Muscle layer of colon (tissue), 2 donors: Measurements from ENCODE around the gene CNPPD1.
"Not testable (repeated sequence)": the region's sequence is repeated elsewhere in the genome, so short reads cannot be mapped to it uniquely, and the experiment has no call there.

Source experiments
- H3K27ac ChIP-seq: one replicate; pipeline ENCODE4 v1.7.0; 2013; ENCODE audit warnings: low read depth, mild to moderate bottlenecking, low read length, moderate library complexity
- H3K27me3 ChIP-seq, 2 donors: one replicate each; pipeline ENCODE4 v1.7.0; 2013; ENCODE audit warnings: low read length in 2 of 2, mild to moderate bottlenecking in 2 of 2; ENCODE audit not compliant: insufficient read depth in 2 of 2, control insufficient read depth in 1 of 2
- H3K36me3 ChIP-seq: one replicate; pipeline ENCODE4 v1.7.0; 2013; ENCODE audit warnings: mild to moderate bottlenecking, low read length; ENCODE audit not compliant: insufficient read depth
- H3K4me1 ChIP-seq: one replicate; pipeline ENCODE4 v1.7.0; 2013; ENCODE audit warnings: mild to moderate bottlenecking, low read length; ENCODE audit not compliant: insufficient read depth
- H3K4me3 ChIP-seq, 2 donors: one replicate each; pipeline ENCODE4 v1.7.0; 2013; ENCODE audit warnings: low read length in 2 of 2, low read depth in 1 of 2, mild to moderate bottlenecking in 1 of 2, moderate library complexity in 1 of 2
- H3K9ac ChIP-seq: one replicate; pipeline ENCODE4 v1.7.0; 2013; ENCODE audit warnings: low read length
- H3K9me3 ChIP-seq: one replicate; pipeline ENCODE4 v1.7.0; 2013; ENCODE audit warnings: mild to moderate bottlenecking, low read length
- donor health status: abdominal sarcoma.
- donor health status: Adenocarcinoma of cecum.

The CNPPD1 gene

GRCh38 chr2:219206328-219207133 lies 29.8 kb upstream of the CNPPD1 start, which contains the start of gene ZFAND2B:
Gene ZFAND2B (plus strand): TSS chr2:219206782. CDS start chr2:219206988, 206 bp downstream.
- Histone ChIP-seq H3K9me3 (no peaks in the 10 kb centered on the region), H3K27ac (peak within 1 kb of the TSS; percentile 97), H3K36me3 (peaks cover 31% of the 10 kb centered on the region), H3K9ac (peak within 1 kb of the TSS; percentile 96), H3K27me3 (no peaks in the 10 kb centered on the region), H3K4me3 (peak within 1 kb of the TSS; percentile 73 to 87), H3K4me1 (peaks cover 20% of the 10 kb centered on the region)

- peaks cover 20% of the 10 kb centered on the region for H3K4me1 ChIP-seq
- H3K27me3 ChIP-seq, result no peaks in the 10 kb centered on the region
These were observed 29.2 kb upstream of the CNPPD1 start for GRCh38 chr2:219205981-219206327.

DNA sequence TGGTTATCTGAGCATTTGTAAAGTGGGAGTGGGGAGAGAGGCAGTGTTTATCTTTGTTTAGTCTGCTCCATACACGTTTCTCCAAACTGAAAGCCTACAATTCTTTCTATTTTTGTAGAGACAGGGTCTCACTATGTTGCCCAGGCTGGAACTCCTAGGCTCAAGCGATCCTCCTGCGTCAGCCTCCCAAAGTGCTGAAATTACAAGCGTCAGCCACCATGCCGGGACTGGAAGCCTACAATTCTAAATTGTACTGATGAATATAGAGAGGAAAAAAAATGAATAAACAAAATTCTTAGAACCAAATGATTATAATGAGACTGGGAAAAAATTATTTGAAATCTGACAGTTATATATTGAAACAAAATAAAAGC lies 28.4 kb upstream of the CNPPD1 start:
- peaks cover 22% of the 10 kb centered on the region for H3K36me3 ChIP-seq
- peaks cover 20% of the 10 kb centered on the region for H3K4me1 ChIP-seq
- H3K4me3 ChIP-seq, result no peak overlapping the region
- H3K9ac ChIP-seq, result no peak overlapping the region
- no peaks in the 10 kb centered on the region for H3K27me3 ChIP-seq
- no peaks in the 10 kb centered on the region for H3K9me3 ChIP-seq
- no peak overlapping the region for H3K27ac ChIP-seq

More at GRCh38 chr2:219205981-219206327, 29.2 kb upstream of the CNPPD1 start:
- peaks cover 30% of the 10 kb centered on the region for H3K36me3 ChIP-seq
- peak overlapping the region; percentile 96 for H3K9ac ChIP-seq
- peak overlapping the region; percentile 93 for H3K27ac ChIP-seq
- H3K4me3 ChIP-seq, result peak overlapping the region; percentile 73 to 87
- H3K9me3 ChIP-seq, result no peaks in the 10 kb centered on the region

DNA sequence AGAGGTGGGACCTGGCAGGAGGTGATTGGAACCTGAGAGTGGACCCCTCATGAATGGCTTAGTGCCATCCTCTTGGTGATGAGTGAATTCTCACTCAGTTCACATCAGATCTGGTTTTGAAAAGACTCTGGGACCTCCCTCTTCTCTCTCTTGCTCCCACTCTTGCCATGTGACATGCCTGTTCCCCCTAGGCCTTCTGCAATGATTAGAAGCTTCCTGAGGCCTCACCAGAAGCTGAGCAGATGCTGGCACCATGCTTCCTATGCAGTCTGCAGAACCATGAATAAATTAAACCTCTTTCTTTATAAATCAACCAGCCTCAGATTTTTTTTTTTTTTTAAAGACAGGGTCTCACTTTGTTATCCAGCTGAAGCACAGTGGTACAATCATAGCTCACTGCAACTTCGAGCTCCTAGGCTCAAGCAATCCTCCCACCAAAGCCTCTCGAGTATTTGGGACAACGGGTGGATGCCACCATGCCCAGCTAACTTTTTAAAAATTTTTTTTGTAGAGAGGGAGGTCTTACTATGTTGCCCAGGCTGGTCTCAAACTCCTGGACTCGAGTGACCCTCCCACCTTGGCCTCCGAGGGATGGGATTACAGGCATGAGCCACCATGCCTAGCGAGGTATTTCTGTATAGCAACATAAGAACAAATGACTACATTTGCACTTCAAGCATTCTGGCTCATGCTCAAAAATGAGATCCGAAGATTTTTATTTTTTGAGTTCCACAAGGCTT lies 27.9 kb upstream of the CNPPD1 start:
- H3K4me3 ChIP-seq, result no peak overlapping the region
- no peaks in the 10 kb centered on the region for H3K9me3 ChIP-seq
- peaks cover 20% of the 10 kb centered on the region for H3K4me1 ChIP-seq
- H3K27me3 ChIP-seq, result no peaks in the 10 kb centered on the region
- no peak overlapping the region for H3K27ac ChIP-seq
- no peak overlapping the region for H3K9ac ChIP-seq
- H3K36me3 ChIP-seq, result peaks cover 17% of the 10 kb centered on the region

GRCh38 chr2:219201331-219201730 lies 24.6 kb upstream of the CNPPD1 start:
- not testable (repeated sequence) for H3K27me3 ChIP-seq, H3K4me3 ChIP-seq, H3K9ac ChIP-seq, H3K27ac ChIP-seq, H3K9me3 ChIP-seq, H3K4me1 ChIP-seq, H3K36me3 ChIP-seq

DNA sequence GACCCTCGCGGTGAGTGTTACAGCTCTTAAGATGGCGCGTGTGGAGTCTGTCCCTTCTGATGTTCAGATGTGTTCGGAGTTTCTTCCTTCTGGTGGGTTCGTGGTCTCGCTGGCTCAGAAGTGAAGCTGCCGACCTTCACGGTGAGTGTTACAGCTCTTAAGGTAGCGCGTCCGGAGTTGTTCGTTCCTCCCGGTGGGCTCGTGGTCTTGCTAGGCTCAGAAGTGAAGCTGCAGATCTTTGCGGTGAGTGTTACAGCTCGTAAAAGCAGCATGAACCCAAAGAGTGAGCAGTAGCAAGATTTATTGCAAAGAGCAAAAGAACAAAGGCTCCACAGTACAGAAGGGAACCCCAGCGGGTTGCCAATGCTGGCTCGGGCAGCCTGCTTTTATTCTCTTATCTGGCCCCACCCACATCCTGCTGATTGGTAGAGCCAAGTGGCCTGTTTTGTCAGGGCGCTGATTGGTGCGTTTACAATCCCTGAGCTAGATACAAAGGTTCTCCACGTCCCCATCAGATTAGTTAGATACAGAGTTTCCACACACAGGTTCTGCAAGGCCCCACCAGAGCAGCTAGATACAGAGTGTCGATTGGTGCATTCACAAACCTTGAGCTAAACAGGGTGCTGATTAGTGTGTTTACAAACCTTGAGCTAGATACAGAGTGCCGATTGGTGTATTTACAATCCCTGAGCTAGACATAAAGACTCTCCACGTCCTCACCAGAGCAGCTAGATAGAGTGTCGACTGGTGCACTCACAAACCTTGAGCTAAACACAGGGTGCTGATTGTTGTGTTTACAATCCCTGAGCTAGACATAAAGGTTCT lies 24.0 kb upstream of the CNPPD1 start:
- H3K9me3 ChIP-seq, H3K27ac ChIP-seq, H3K4me3 ChIP-seq, H3K9ac ChIP-seq, H3K36me3 ChIP-seq, H3K4me1 ChIP-seq, H3K27me3 ChIP-seq: not testable (repeated sequence)

DNA sequence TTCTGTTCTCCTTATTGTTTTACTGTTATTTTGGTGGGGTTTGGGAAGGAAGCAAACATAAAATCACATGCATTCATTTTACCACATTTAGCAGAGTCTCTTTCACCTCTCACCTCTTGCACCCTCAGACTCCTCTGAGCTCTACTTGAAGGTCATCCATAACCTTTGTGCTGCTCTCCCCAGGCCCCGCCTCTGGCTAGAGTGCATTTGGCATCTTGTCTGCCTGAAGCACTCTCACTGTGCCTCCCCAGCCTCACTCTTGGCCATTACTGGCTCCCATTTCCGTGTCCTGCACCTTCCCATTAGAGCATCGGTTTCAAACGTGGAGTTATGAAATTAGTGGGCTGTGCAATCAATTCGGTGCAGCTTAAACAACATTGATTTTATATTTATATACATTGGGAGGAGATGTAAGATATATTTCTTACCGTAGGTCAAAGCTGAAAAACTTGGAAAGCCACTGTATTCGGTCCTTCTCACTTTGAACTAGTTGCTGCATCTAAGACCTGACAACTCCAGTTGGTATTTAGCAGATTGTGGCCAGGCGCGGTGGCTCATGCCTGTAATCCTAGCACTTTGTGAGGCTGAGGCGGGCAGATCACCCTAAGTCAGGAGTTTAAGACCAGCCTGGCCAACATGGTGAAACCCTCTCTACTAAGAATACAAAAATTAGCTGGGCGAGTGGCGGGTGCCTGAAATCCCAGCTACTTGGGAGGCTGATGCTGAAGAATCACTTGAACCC lies 22.9 kb upstream of the CNPPD1 start:
- Histone ChIP-seq H3K9ac (no peak overlapping the region), H3K4me1 (no peaks in the 10 kb centered on the region), H3K27me3 (no peaks in the 10 kb centered on the region), H3K36me3 (no peaks in the 10 kb centered on the region), H3K9me3 (no peaks in the 10 kb centered on the region), H3K27ac (no peak overlapping the region), H3K4me3 (no peak overlapping the region)

- H3K36me3 ChIP-seq, result no peaks in the 10 kb centered on the region
- H3K27me3 ChIP-seq, result no peaks in the 10 kb centered on the region
- H3K4me1 ChIP-seq, result no peaks in the 10 kb centered on the region
- no peak overlapping the region for H3K27ac ChIP-seq
- H3K9me3 ChIP-seq, result no peaks in the 10 kb centered on the region
- H3K4me3 ChIP-seq, result no peak overlapping the region
- no peak overlapping the region for H3K9ac ChIP-seq
These were observed 22.2 kb upstream of the CNPPD1 start for GRCh38 chr2:219198974-219199373.

- Histone ChIP-seq H3K27ac (no peak overlapping the region), H3K4me1 (no peaks in the 10 kb centered on the region), H3K36me3 (no peaks in the 10 kb centered on the region), H3K4me3 (no peak overlapping the region), H3K9ac (no peak overlapping the region), H3K27me3 (no peaks in the 10 kb centered on the region), H3K9me3 (no peaks in the 10 kb centered on the region)
These were observed 20.7 kb upstream of the CNPPD1 start for GRCh38 chr2:219197388-219197787.

DNA sequence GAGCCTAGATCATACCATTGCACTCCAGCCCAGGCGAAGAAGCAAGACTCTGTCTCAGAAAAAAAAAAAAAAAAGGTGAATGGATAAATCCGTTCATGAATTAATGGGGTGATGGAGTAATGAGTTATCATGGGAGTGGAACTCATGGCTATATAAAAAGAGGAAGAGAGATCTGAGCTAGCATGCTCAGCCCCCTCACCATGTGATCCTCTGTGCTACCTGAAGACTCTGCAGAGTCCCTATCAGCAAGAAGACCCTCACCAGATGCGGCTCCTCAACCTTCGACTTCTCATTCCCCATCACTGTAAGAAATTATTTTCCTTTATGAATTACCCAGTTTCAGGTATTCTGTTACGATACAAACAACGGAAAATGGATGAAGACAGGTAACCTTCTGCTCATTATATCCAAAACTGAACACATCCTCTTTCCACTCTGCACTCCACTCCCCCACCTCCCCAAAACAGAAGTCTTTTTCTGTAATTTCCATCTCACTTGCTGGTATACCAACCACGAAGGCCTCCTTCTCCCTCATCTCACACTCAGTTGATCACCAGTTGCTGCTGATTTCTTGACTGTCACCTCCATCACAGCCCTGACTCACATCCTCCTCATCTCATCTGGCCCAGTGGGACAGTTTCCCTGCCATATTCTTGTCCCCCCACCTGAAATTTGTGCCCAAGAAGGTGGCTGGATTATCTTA lies 10.2 kb upstream of the CNPPD1 start:
- H3K4me1 ChIP-seq, result no peaks in the 10 kb centered on the region
- H3K27ac ChIP-seq, result no peak overlapping the region

More for the DNA sequence above, 10.2 kb upstream of the CNPPD1 start:
- peaks cover 31% of the 10 kb centered on the region for H3K36me3 ChIP-seq
- H3K9me3 ChIP-seq, result no peaks in the 10 kb centered on the region
- no peaks in the 10 kb centered on the region for H3K27me3 ChIP-seq
- H3K9ac ChIP-seq, result no peak overlapping the region
- no peak overlapping the region for H3K4me3 ChIP-seq
